ENCODE results near the gene MAML2. TPM values are rescaled to one million over a fixed set of nuclear protein-coding genes. Genes with fewer than 3 reads are reported as not detected.

MAML2 gene
- total and polyA plus RNA-seq, 2 of the 13 experiments (the other 11 are each of a cell fraction or from before 2014, with no cell fraction given): 2.3 to 25.9 TPM

GRCh38 chr11:96023275-96023674, 319.7 kb downstream of the MAML2 start:
- Histone ChIP-seq H3K27me3 (ENCODE audit: control insufficient read depth in 1 of 2, insufficient read depth in 2 of 2, low read length in 2 of 2) (no peaks in the 10 kb centered on the region), H3K4me2 (ENCODE audit: low read depth, low read length) (no peak overlapping the region), H2AFZ (ENCODE audit: low read length) (no peak overlapping the region), H3K4me3 (replicated peaks in 1 of 3; ENCODE audit: insufficient read depth in 1 of 3, low read depth in 2 of 3, low read length in 3 of 3) (no peak overlapping the region), H4K20me1 (ENCODE audit: insufficient read depth, low read length) (no peaks in the 10 kb centered on the region), H3K9me3 (ENCODE audit: low read length) (no peaks in the 10 kb centered on the region), H3K9ac (ENCODE audit: insufficient read depth, low read depth, low read length) (no peak overlapping the region), H3K79me2 (ENCODE audit: insufficient read depth, low read length) (no peaks in the 10 kb centered on the region), H3K4me1 (ENCODE audit: insufficient read depth, low read length) (peaks cover 16% of the 10 kb centered on the region), H3K36me3 (replicated peaks in 1 of 2; ENCODE audit: control insufficient read depth in 1 of 2, insufficient read depth in 2 of 2, low read length in 2 of 2) (peaks cover 8 to 15% of the 10 kb centered on the region in 2 experiments; a peak in 4 of 5 replicates), H3K27ac (ENCODE audit: extremely low read length, insufficient read depth, low read length) (no peak overlapping the region)
- ChIA-PET POLR2A (no interaction called here), CTCF (ENCODE audit: low intra/inter-chr PET ratio, low total read pairs) (no interaction called here)
- DNase-seq (ENCODE audit: low spot score): no peak
- TF ChIP-seq PPARG (CRISPR knock-in tag; conservative IDR thresholded peaks at IDR 0.05) (no peak), ZNF180 (CRISPR knock-in tag; IDR thresholded peaks at IDR 0.05; ENCODE audit: borderline replicate concordance, low read depth) (no peak), NONO (IDR thresholded peaks at IDR 0.05) (no peak), NONO (CRISPR knock-in tag; conservative IDR thresholded peaks at IDR 0.05) (no peak), PRMT3 (CRISPR knock-in tag; IDR thresholded peaks at IDR 0.05; ENCODE audit: borderline replicate concordance, low read depth) (no peak), HMG20A (CRISPR knock-in tag; IDR thresholded peaks at IDR 0.05; ENCODE audit: borderline replicate concordance) (no peak), ZSCAN22 (CRISPR knock-in tag; IDR thresholded peaks at IDR 0.05) (no peak), MXD3 (CRISPR knock-in tag; IDR thresholded peaks at IDR 0.05) (no peak), ZNF230 (CRISPR knock-in tag; IDR thresholded peaks at IDR 0.05) (no peak), GATAD2A (CRISPR knock-in tag; IDR thresholded peaks at IDR 0.05) (no peak), PAWR (CRISPR knock-in tag; IDR thresholded peaks at IDR 0.05; ENCODE audit: borderline replicate concordance) (no peak), ZNF687 (CRISPR knock-in tag; IDR thresholded peaks at IDR 0.05) (no peak), POGZ (CRISPR knock-in tag; IDR thresholded peaks at IDR 0.05) (no peak), SP140L (CRISPR knock-in tag; IDR thresholded peaks at IDR 0.05; ENCODE audit: borderline replicate concordance) (no peak), SNAI1 (CRISPR knock-in tag; IDR thresholded peaks at IDR 0.05; ENCODE audit: borderline replicate concordance) (no peak), ZNF788 (CRISPR knock-in tag; IDR thresholded peaks at IDR 0.05; ENCODE audit: borderline replicate concordance) (no peak)
- 100% methylated on average over 7 of the region's 7 CpGs for WGBS (ENCODE audit: low lambda C conversion rate)
- FAIRE-seq: no peak
- intact Hi-C loops (cut with micrococcal nuclease; ENCODE audit: unreplicated experiment) (no loop called here), in situ Hi-C loops (cut with HindIII; ENCODE audit: extremely low pct_ligation_motif_present, low pct_unique_long_range_greater_than_20kb) (no loop called here)
- no TSS peak for BruUV-seq (replicated peaks)
- ATAC-seq: no peak
